ENCODE data around the gene MYRIP. TPM values are rescaled to one million over a fixed set of nuclear protein-coding genes. Genes with fewer than 3 reads are reported as not detected.

The MYRIP gene
- total and polyA plus RNA-seq, 12 donors, result 0.24 to 4.8 (median 1.4) TPM

DNA sequence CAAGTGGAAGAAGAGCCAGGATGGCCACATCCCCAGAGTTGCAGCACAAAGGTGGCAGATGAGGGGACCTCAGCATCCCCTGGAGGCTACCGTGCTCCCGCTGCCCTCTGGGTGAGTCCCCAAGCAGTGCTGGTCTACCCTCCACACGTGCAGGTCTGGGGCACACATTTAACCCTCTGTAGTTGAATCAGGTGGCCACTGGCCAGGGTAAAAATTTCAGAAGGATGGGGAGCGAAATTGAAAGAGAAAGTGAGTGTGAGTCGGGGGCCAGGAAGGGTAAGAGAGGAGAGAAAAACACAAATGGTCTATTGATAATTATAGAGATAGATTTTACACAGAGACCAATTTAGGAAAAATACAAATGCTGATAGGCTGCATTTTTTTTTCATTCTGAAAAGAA, 360.6 kb downstream of the MYRIP start:
- no peaks in the 10 kb centered on the region for H3K9me3 ChIP-seq (replicated peaks in 1 of 3)
- no peaks in the 10 kb centered on the region for H3K36me3 ChIP-seq (replicated peaks in 1 of 2)
- no peaks in the 10 kb centered on the region for H3K4me1 ChIP-seq (replicated peaks in 1 of 2)
- no peaks in the 10 kb centered on the region for H3K27me3 ChIP-seq
- H3K27ac ChIP-seq, result no peak overlapping the region
- no peak for TF ChIP-seq POLR2A (IDR thresholded peaks at IDR 0.05)
- TF ChIP-seq, protein P1, sequence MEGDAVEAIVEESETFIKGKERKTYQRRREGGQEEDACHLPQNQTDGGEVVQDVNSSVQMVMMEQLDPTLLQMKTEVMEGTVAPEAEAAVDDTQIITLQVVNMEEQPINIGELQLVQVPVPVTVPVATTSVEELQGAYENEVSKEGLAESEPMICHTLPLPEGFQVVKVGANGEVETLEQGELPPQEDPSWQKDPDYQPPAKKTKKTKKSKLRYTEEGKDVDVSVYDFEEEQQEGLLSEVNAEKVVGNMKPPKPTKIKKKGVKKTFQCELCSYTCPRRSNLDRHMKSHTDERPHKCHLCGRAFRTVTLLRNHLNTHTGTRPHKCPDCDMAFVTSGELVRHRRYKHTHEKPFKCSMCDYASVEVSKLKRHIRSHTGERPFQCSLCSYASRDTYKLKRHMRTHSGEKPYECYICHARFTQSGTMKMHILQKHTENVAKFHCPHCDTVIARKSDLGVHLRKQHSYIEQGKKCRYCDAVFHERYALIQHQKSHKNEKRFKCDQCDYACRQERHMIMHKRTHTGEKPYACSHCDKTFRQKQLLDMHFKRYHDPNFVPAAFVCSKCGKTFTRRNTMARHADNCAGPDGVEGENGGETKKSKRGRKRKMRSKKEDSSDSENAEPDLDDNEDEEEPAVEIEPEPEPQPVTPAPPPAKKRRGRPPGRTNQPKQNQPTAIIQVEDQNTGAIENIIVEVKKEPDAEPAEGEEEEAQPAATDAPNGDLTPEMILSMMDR (IDR thresholded peaks at IDR 0.05), result no peak
- intact Hi-C loops (cut with DNase I), result no loop called here
- H3K4me3 ChIP-seq, result no peak overlapping the region
- DNase-seq, result no peak
- WGBS, 4 donors, result 75 to 84% (median 81%) methylated on average over 5 of the region's 5 CpGs

DNA sequence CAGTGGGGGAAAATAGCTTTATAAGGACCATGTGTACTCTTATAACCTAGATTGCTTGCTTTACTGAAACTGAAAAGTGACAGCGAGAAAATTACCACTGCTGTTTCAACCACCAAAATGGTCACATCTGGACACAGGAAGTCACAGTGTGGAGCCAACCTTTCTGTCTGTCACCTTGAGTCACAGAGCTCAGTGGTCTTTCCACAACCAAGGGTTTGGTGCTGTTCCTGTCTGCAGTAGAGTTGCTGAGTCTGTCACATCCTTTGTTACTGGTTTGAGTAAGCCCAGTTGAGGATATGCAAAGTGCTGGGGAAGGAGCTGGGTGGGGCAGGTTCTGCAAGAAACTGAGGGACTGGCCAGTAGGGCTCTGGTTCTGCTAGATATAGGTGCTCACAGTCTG, 361.0 kb downstream of the MYRIP start:
- 85 to 100% (median 97%) methylated on average over 1 of the region's 1 CpG for WGBS, 4 donors
- H3K4me1 ChIP-seq (replicated peaks in 1 of 2), result no peaks in the 10 kb centered on the region
- H3K36me3 ChIP-seq (replicated peaks in 1 of 2), result no peaks in the 10 kb centered on the region
- H3K9me3 ChIP-seq (replicated peaks in 1 of 3), result no peaks in the 10 kb centered on the region
- H3K27me3 ChIP-seq, result no peaks in the 10 kb centered on the region
- TF ChIP-seq, protein P1 (IDR thresholded peaks at IDR 0.05), result no peak
- TF ChIP-seq POLR2A (IDR thresholded peaks at IDR 0.05), result no peak
- H3K4me3 ChIP-seq, result no peak overlapping the region
- no peak overlapping the region for H3K27ac ChIP-seq
- no peak for DNase-seq
- intact Hi-C loops (cut with DNase I), result no loop called here

DNA sequence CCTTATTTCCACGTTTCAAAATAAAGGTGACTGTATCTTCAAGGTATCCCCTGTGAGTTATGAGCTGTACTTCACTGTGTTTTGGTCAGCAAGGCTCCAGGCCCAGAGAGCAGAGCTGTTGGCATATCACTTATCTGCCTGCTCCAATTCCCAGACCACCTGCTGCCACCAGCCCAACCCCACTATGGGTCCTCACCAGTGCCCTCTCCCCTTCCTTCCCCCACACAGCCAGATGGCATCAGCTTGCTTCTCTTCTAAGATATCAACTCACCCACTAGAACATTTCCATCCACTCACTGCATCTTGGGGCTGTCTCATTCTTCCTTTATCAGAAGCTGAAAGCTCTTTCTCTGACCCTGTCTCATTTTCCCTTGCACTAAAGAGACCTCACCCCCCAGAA, 363.2 kb downstream of the MYRIP start:
- intact Hi-C loops (cut with DNase I), result no loop called here
- 65 to 79% (median 73%) methylated on average over 1 of the region's 1 CpG for WGBS, 4 donors
- H3K4me3 ChIP-seq, result no peak overlapping the region
- no peak overlapping the region for H3K27ac ChIP-seq
- no peaks in the 10 kb centered on the region for H3K27me3 ChIP-seq
- H3K36me3 ChIP-seq (replicated peaks in 1 of 2), result no peaks in the 10 kb centered on the region
- no peaks in the 10 kb centered on the region for H3K4me1 ChIP-seq (replicated peaks in 1 of 2)
- DNase-seq, result no peak
- TF ChIP-seq POLR2A (IDR thresholded peaks at IDR 0.05), result no peak
- TF ChIP-seq, protein P1 (IDR thresholded peaks at IDR 0.05), result no peak
- H3K9me3 ChIP-seq (replicated peaks in 1 of 3), result no peaks in the 10 kb centered on the region

DNA sequence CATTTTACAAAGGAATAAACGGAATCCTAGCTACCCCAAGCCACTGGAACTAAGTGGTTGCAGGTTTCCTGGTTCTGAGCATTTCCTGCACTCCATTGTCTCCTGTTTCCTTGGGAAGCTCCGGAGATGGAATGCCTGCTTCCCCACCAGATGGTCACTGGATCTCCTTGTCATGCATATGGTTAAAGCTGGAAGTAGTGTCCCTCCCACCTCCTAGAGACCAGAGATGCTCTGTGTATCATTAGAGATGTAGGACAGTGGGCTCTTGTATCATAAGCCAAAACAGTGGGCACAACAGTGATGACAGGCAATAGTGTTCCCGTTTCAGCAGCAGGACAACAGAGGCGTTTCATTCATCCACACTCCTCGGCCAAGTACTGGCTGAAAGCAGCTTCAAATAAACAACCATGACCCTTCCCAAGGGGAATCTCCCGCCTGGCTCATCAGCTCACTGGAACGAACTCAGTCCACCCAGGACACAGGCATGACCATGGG, 363.9 kb downstream of the MYRIP start:
- no peak overlapping the region for H3K27ac ChIP-seq
- WGBS, 4 donors, result 54 to 71% (median 65%) methylated on average over 5 to 7 of the region's 7 CpGs
- intact Hi-C loops (cut with DNase I), result no loop called here
- no peaks in the 10 kb centered on the region for H3K9me3 ChIP-seq (replicated peaks in 1 of 3)
- TF ChIP-seq POLR2A (IDR thresholded peaks at IDR 0.05), result no peak
- TF ChIP-seq, protein P1 (IDR thresholded peaks at IDR 0.05), result no peak
- no peak overlapping the region for H3K4me3 ChIP-seq
- H3K4me1 ChIP-seq (replicated peaks in 1 of 2), result no peaks in the 10 kb centered on the region
- no peaks in the 10 kb centered on the region for H3K27me3 ChIP-seq
- no peaks in the 10 kb centered on the region for H3K36me3 ChIP-seq (replicated peaks in 1 of 2)
- no peak for DNase-seq

Measured in adrenal gland (tissue), 12 donors.